NCI-H1930 (cell line): ENCODE measurements around the gene FGF14.
"Not testable (repeated sequence)": the region's sequence is repeated elsewhere in the genome, so short reads cannot be mapped to it uniquely, and the experiment has no call there.

Source experiments
- DNase-seq, 2 experiments: peaks; one replicate each; lab custom pipeline; 2025; lab: John Stamatoyannopoulos, UW

FGF14 gene

DNA sequence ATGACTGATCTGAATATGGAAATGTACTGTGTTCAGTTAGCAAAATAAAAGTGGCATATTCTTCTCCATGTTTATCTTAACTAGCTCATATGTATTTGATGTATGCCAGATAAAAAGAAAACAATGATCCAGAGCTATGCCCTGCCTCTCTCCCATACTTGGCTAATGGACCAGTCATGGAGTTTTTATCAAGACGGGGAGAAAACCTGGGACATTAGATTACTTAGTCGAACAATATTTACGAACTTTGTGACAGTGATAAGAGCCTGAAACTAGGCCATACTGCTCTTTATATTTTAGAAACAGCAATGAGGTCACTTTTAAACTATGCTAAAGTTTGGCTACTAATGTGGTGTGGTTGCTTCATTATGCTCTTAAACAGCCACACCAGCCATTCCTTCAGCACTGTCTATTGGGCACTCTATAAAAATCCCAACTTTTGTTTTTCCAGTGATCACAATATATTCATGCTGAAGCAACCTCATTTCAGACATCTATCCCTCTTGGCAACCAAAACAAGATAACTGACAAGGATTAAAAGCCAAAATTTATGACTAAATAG is 265.0 kb downstream of the FGF14 start:
- DNase-seq, result no peak

- DNase-seq, result peak; percentile 65 to 73
Observed at GRCh38 chr13:102132777-102133295, 269.0 kb downstream of the FGF14 start.

DNA sequence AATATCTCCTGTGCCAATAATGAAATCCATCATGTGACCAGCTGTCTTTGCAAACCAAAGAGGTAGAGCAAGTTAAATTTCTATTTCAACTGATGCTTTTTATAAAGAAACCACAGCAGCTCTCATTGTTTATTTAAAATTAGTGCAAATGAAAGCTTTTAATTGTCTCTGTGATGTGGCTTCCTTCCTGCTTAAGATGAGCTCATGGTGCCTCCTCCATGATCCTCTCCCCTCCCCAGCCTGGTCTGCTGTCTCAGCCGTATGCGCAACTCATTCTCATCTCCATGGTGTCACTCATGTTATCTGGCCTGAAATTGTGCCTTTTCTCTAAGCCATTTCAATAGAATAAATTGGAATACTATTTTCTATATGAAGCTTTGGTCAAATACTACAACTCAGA is 270.6 kb downstream of the FGF14 start:
- DNase-seq, result no peak

GRCh38 chr13:102128216-102128810 is 273.5 kb downstream of the FGF14 start:
- no peak for DNase-seq

DNA sequence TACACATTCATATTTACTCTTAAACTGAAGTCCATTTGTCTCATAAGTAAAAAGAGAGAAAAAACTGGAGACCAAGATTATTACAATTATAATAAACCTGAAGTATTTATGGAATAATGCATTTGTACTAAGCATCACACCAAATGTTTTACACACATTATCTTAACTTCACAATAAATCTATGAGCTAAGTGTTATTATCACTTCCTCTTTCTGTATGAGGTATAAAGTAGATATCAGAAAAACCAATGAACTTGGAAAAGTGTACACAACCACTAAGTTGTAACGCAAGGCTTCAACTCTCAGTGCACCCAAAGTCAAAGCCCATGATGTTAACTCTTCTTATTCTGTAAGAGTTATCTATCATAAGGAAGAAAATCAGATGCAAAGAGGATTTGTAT is 274.7 kb downstream of the FGF14 start:
- no peak for DNase-seq

- DNase-seq, result no peak
Observed at GRCh38 chr13:102122147-102122546, 279.7 kb downstream of the FGF14 start.

DNA sequence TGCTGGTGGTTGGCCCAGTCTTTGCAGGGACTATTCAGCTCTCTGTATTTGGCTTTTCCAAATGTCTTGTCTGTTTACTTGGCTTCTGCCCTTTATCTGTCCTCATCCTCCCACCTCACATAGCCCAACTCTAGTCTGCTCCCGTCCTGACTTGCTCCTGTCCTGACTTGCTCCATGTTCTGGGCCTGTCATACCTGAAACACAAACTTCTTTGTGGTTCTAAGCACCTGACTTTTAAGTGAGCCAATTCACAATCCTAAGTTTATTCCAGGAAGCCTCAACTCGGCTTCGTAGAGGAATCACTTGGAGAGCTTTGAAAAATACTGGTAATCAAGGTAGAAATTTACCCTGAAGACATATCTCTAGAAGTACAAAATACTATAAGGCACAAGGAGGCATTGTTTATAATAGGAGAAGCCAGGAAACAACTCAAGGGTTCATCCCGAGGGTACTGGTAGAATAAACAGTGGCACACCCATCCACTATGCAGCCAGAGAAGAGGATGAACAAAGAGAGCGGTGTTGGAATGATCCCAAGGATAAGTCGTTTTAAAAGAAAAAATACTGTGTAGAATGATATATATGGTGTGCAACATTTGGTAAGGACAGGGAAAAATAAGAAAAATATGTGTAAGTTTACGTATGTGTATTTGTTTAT is 284.5 kb downstream of the FGF14 start:
- DNase-seq, result no peak

DNA sequence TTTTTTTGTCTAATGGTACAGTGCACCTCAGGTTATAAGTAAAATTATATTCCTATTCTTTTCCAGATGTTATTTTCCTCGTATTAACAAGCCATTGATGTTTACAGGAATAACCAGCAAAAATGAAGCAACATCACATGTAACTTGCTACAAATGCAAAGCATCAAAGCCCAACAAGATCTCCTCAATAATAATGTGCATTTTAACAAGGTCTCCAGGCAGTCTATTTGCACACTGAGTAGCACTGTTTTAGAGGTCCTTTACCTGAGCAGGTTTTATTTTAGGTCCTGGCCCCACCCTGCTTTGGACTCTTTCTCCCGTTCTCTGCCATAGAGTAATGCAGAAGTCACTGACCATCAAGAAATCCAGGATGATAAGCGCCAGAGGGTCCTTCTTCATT is 298.4 kb downstream of the FGF14 start:
- no peak for DNase-seq

DNA sequence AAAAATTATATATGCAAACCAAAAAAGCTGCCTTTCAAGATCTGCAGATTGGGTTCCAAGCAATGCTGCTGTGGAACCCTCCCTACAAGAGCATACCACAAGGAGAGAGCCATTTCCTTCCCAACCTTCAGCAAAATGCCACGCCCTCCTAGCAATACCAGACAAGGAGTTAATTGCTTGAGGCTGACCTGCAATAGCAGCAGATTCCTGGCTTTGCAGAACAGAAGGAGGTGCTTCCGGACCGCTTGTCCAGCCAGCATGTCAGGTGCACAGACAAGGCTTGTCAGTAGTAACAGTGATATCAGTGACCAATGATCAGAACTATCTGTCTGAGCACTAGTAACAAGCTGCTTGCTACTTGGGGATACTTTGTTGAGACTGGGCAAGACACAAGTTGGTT is 301.6 kb downstream of the FGF14 start:
- DNase-seq, result no peak

DNA sequence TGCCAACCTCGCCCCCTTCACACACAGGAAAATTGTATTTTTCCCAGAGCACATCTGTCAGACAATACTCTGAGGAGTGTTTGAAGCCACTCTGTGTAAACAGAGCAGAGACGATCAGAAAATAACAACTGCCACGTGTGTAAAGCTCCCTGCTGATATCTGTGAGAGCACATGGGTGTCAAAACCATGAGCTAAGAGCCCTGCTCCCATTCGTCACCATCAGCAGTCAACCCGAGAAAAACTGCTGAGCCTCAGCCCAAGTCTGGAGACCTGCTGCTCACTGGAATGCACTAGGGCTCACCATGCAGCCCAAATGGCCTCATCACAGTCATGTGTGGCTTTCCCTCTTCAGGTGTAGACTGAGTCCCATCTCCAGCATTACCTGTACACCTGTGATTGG is 304.1 kb downstream of the FGF14 start:
- DNase-seq, result no peak

DNA sequence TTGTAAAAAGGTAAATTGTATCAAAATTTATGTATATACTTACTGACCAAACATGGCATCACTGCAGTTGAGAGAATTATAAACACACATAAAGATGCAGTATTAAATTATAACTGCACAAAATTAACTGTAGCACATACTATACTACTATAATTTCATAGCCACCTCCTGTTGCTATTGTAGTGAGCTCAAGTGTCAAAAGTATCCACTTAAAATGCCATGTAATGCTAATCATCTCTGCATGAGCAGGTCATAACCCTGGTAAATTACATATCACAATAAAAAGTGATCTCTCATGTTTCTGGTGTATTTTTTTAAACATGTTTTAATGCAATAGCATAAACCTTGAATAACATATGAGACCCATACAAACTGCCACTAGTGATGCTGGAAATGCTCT is 308.6 kb downstream of the FGF14 start:
- not testable (repeated sequence) for DNase-seq

DNA sequence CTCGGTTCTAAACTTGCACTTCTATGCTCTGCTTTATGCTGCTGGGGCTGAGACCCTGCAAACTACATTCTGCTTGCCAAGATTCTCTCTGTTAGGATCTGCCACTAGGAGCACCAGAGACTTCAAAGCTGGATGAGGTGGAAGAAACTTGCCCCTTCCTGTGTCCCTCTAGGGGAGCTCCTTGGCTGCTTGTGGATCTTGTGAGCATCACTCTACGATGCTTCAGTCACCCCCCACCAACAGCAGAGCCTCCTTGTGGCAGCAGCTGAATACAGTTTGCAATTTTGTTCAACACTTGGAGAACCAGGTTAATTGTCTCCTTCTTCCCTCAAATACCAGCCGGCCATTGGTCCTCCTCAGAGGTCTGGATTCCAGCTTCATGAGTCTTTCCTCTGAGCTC is 310.6 kb downstream of the FGF14 start:
- DNase-seq, result no peak

DNA sequence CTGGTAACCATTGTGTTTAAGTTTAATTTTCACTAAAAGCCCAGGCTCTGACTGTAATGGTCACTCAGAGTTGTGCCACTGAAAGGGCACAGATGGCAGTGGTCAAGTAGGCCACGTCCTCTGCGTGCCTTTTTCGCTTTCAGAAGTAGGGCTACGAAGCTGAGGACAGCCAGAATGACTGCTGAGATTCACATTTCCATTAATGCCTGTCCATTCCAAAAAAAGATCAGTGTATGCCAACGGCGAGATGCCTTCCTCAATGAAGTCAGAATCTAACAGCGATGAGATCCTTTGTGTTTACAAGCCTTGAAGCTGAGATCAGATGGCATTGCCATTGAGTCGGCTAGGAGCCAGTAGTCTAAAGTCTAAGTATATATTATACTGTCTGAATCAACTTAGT is 311.3 kb downstream of the FGF14 start:
- no peak for DNase-seq

DNA sequence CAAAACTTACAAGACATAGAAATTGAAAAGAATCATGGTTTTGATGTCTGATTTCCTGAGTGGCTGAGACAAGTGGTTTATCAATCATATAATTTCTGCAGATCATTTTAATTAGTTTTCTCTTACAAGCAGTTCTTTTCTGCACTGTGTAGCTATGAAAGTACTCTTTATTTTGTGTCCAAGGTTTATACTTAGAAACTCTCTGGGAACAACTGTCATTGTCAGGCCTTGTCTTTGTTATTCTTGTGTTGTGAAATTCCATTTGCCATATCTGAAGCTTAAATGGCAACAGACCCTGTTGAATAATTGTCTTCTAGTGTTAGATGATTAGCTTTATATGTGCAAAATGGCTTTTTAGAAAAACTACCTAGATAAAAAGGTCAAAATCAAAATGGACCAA is 312.1 kb downstream of the FGF14 start:
- DNase-seq, result no peak

DNA sequence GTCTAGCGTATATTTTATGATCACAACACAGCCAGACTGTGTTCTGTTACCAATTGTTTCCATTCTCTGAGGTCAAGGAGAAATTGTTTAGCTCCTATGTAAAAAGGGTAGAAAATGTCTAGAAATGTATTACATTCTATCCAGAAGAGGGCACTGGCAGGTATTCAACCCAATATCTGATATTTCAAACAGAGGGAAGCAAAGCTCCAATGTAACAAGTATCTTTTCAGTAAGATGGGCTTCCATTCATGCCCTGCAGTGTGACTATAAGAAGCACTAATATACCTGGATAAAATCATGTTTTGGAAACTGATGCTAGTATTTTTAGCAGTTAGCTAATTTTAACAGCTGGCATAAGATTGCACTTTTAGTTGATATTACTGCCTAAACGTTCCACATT is 312.7 kb downstream of the FGF14 start:
- no peak for DNase-seq

- no peak for DNase-seq
Observed at GRCh38 chr13:102073251-102073650, 328.6 kb downstream of the FGF14 start.

GRCh38 chr13:102071711-102072110 is 330.1 kb downstream of the FGF14 start:
- no peak for DNase-seq

DNA sequence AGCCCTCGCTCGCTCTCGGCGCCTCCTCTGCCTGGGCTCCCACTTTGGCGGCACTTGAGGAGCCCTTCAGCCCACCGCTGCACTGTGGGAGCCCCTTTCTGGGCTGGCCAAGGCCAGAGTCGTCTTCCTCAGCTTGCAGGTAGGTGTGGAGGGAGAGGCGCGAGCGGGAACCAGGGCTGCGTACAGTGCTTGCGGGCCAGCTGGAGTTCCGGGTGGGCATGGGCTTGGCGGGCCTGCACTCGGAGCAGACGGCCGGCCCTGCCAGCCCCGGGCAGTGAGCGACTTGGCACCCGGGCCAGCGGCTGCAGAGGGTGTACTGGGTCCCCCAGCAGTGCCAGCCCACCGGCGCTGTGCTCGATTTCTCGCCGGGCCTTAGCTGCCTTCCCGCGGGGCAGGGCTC is 333.5 kb downstream of the FGF14 start:
- not testable (repeated sequence) for DNase-seq

- no peak for DNase-seq
Observed at GRCh38 chr13:102055090-102055779, 346.6 kb downstream of the FGF14 start.

DNA sequence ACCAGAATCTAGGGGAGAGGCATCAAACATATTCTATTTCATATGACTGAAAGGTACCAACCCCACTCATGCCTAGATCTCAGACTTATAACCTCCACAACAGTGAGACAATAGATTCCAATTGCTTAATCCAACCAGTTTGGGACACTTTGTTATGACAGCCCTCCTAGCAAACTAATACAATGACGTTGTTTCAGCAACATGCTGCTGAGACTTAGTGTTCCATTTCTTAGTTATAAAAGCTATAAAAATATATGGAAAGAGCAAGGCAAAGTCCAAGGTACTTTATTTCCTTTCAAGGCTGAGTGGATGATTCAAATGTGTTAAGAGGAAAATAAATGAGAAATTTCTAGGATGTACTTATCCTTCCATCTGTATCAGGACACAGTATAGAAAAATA is 352.0 kb downstream of the FGF14 start:
- DNase-seq, result no peak

GRCh38 chr13:102045731-102046130 is 356.1 kb downstream of the FGF14 start:
- DNase-seq, result no peak

GRCh38 chr13:102042746-102043145 is 359.1 kb downstream of the FGF14 start:
- no peak for DNase-seq

DNA sequence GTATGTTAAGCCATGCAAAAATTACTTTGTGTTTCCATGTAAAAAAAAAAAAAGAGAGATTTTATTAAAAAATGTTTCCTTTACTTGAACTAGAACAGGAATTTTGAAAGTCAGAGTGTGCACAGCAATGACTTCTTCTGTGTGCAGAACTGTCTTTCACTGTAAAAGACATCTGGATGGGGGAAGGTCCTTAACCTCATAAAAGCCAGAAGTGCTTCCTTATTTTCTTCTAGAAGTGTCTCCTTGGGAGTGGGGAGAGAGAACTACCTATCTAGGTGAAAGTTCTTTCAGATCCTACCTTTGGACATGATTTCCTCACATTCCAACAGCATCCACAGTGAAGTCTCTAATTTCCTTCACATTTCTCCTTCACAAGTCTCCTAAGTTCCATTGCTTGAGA is 360.3 kb downstream of the FGF14 start:
- DNase-seq, result no peak
